Upper lobe of right lung (tissue), 1 donor: Measurements from ENCODE around the gene CD34. TPM values are rescaled to one million over a fixed set of nuclear protein-coding genes. Genes with fewer than 3 reads are reported as not detected.
"Not testable (repeated sequence)": the region's sequence is repeated elsewhere in the genome, so short reads cannot be mapped to it uniquely, and the experiment has no call there.

Experiments used
- ATAC-seq: fragments of 200-7000 bp; cut with Tn5 transposase; one replicate; pipeline ENCODE4 v1.9.1; 2020; ENCODE audit warnings: mild to moderate bottlenecking, moderate library complexity
- DNase-seq: peaks from one replicate; pipeline ENCODE4 v3.0.0-alpha.2; 2020
- H3K27ac ChIP-seq: fragments of 200-600 bp; one replicate; pipeline ENCODE4 v1.8.0; 2022
- H3K27me3 ChIP-seq: fragments of 200-600 bp; one replicate; pipeline ENCODE4 v1.8.0; 2022; ENCODE audit warnings: mild to moderate bottlenecking
- H3K36me3 ChIP-seq: fragments of 200-600 bp; one replicate; pipeline ENCODE4 v1.8.0; 2022
- H3K4me1 ChIP-seq: fragments of 200-600 bp; one replicate; pipeline ENCODE4 v1.8.0; 2022
- H3K4me3 ChIP-seq: fragments of 200-600 bp; one replicate; pipeline ENCODE4 v1.8.0; 2022; ENCODE audit warnings: mild to moderate bottlenecking
- H3K9me3 ChIP-seq: fragments of 200-600 bp; one replicate; pipeline ENCODE4 v1.8.0; 2022
- CTCF ChIP-seq: fragments of 200-600 bp; IDR thresholded peaks from one replicate; pipeline ENCODE4 v1.8.0; 2022; ENCODE audit warnings: antibody characterized with exemption
- intact Hi-C: fragments of 100-400 bp; cut with DNase I; formaldehyde crosslinking; loops from one replicate; pipeline ENCODE4 v1.11.0; 2022
- total RNA-seq: library from RNA; stranded (reverse); fragmentation: NEBNext Ultra II Directional; extraction: Animal tissue kit (Norgen Biotek cat#: 25700); gene quantifications from one replicate; pipeline ENCODE4 v1.2.1, GENCODE V29; 2021
- donor health status: DM: no; HTN: yes; CAD: no; lungs with severe emphysema.

CD34 gene
- total RNA-seq, 1 donor from 2014 or later, result 50.7 TPM

- no peaks in the 10 kb centered on the region for H3K4me1 ChIP-seq
Measured at GRCh38 chr1:207949571-207950195, 38.8 kb upstream of the CD34 start.

GRCh38 chr1:207948536-207949250, 37.8 kb upstream of the CD34 start:
- H3K27ac ChIP-seq, result no peak overlapping the region
- no peaks in the 10 kb centered on the region for H3K4me1 ChIP-seq
- H3K27me3 ChIP-seq, result no peaks in the 10 kb centered on the region
- DNase-seq (no peak), ATAC-seq (no peak)
- H3K9me3 ChIP-seq, result no peaks in the 10 kb centered on the region
- no peaks in the 10 kb centered on the region for H3K36me3 ChIP-seq
- intact Hi-C loops, result no loop called here
- TF ChIP-seq CTCF, result no peak
- no peak overlapping the region for H3K4me3 ChIP-seq

More at GRCh38 chr1:207949571-207950195, 38.8 kb upstream of the CD34 start:
- Histone ChIP-seq H3K4me3 (no peak overlapping the region), H3K9me3 (no peaks in the 10 kb centered on the region), H3K36me3 (no peaks in the 10 kb centered on the region), H3K27me3 (no peaks in the 10 kb centered on the region), H3K27ac (no peak overlapping the region)
- DNase-seq, result no peak
- TF ChIP-seq CTCF, result no peak
- ATAC-seq, result no peak
- intact Hi-C loops, result no loop called here

- Histone ChIP-seq H3K36me3 (no peaks in the 10 kb centered on the region), H3K27ac (no peak overlapping the region), H3K9me3 (no peaks in the 10 kb centered on the region), H3K27me3 (no peaks in the 10 kb centered on the region), H3K4me1 (no peaks in the 10 kb centered on the region), H3K4me3 (no peak overlapping the region)
- intact Hi-C loops, result no loop called here
- no peak for DNase-seq
- no peak for ATAC-seq
- no peak for TF ChIP-seq CTCF
Measured at GRCh38 chr1:207946756-207947155, 35.8 kb upstream of the CD34 start.

GRCh38 chr1:207944571-207944970, 33.6 kb upstream of the CD34 start:
- no peak for TF ChIP-seq CTCF
- H3K27ac ChIP-seq, result no peak overlapping the region
- H3K9me3 ChIP-seq, result no peaks in the 10 kb centered on the region
- intact Hi-C loops, result no loop called here
- H3K4me1 ChIP-seq, result no peaks in the 10 kb centered on the region
- ATAC-seq (no peak), DNase-seq (no peak)
- no peaks in the 10 kb centered on the region for H3K27me3 ChIP-seq
- H3K4me3 ChIP-seq, result no peak overlapping the region
- H3K36me3 ChIP-seq, result no peaks in the 10 kb centered on the region

GRCh38 chr1:207942337-207942741, 31.4 kb upstream of the CD34 start:
- intact Hi-C loops, result not testable (repeated sequence)

GRCh38 chr1:207941665-207942064, 30.7 kb upstream of the CD34 start:
- H3K36me3 ChIP-seq, result no peaks in the 10 kb centered on the region
- peak overlapping the region; percentile 72 for H3K27ac ChIP-seq
- no peaks in the 10 kb centered on the region for H3K9me3 ChIP-seq
- intact Hi-C loops, result no loop called here
- DNase-seq (peak; percentile 75), ATAC-seq (peak; percentile 52)
- no peak for TF ChIP-seq CTCF
- no peaks in the 10 kb centered on the region for H3K27me3 ChIP-seq
- no peak overlapping the region for H3K4me3 ChIP-seq
- peaks cover 5% of the 10 kb centered on the region for H3K4me1 ChIP-seq

More at GRCh38 chr1:207942337-207942741, 31.4 kb upstream of the CD34 start:
- ATAC-seq, H3K9me3 ChIP-seq, H3K4me1 ChIP-seq, DNase-seq, H3K27me3 ChIP-seq, H3K36me3 ChIP-seq: not testable (repeated sequence)
- H3K4me3 ChIP-seq, result peak overlapping the region; percentile 6
- H3K27ac ChIP-seq, result peak overlapping the region; percentile 72
